Parathyroid adenoma (tissue), 2 donors: ENCODE data around the gene PIGU.

Experiments used
- H2AFZ ChIP-seq: fragments of 300-600 bp; sonication (generic); one replicate; pipeline ENCODE4 v1.7.0; 2017; ENCODE audit warnings: antibody characterized with exemption, mild to moderate bottlenecking
- H3K27ac ChIP-seq: fragments of 300-600 bp; sonication (generic); one replicate; pipeline ENCODE4 v1.7.0; 2017
- H3K27me3 ChIP-seq: fragments of 300-600 bp; sonication (generic); one replicate; pipeline ENCODE4 v1.7.0; 2017; ENCODE audit warnings: low read length; ENCODE audit not compliant: control insufficient read depth, insufficient read depth
- H3K36me3 ChIP-seq: fragments of 300-600 bp; sonication (generic); one replicate; pipeline ENCODE4 v1.7.0; 2017; ENCODE audit warnings: low read length; ENCODE audit not compliant: control insufficient read depth, insufficient read depth
- H3K4me1 ChIP-seq: fragments of 300-600 bp; sonication (generic); one replicate; pipeline ENCODE4 v1.7.0; 2017; ENCODE audit warnings: control low read depth
- H3K4me2 ChIP-seq: fragments of 300-600 bp; sonication (generic); one replicate; pipeline ENCODE4 v1.7.0; 2017; ENCODE audit warnings: low read length
- H3K4me3 ChIP-seq: fragments of 300-600 bp; sonication (generic); one replicate; pipeline ENCODE4 v1.7.0; 2017; ENCODE audit warnings: low read depth, low read length
- H3K79me2 ChIP-seq: fragments of 300-600 bp; sonication (generic); one replicate; pipeline ENCODE4 v1.7.0; 2017; ENCODE audit warnings: control low read depth
- H3K9ac ChIP-seq: fragments of 300-600 bp; sonication (generic); one replicate; pipeline ENCODE4 v1.7.0; 2017; ENCODE audit warnings: mild to moderate bottlenecking
- H3K9me3 ChIP-seq: fragments of 300-600 bp; sonication (generic); one replicate; pipeline ENCODE4 v1.7.0; 2017; ENCODE audit warnings: low read length; ENCODE audit not compliant: control insufficient read depth
- TF ChIP-seq, protein P1 (sequence below): fragments of 300-600 bp; sonication (generic); IDR thresholded peaks from one replicate; pipeline ENCODE4 v1.7.0; 2017; ENCODE audit warnings: antibody characterized with exemption, mild to moderate bottlenecking
- donor health status: primary hyperparathyroidism.

Gene PIGU

DNA sequence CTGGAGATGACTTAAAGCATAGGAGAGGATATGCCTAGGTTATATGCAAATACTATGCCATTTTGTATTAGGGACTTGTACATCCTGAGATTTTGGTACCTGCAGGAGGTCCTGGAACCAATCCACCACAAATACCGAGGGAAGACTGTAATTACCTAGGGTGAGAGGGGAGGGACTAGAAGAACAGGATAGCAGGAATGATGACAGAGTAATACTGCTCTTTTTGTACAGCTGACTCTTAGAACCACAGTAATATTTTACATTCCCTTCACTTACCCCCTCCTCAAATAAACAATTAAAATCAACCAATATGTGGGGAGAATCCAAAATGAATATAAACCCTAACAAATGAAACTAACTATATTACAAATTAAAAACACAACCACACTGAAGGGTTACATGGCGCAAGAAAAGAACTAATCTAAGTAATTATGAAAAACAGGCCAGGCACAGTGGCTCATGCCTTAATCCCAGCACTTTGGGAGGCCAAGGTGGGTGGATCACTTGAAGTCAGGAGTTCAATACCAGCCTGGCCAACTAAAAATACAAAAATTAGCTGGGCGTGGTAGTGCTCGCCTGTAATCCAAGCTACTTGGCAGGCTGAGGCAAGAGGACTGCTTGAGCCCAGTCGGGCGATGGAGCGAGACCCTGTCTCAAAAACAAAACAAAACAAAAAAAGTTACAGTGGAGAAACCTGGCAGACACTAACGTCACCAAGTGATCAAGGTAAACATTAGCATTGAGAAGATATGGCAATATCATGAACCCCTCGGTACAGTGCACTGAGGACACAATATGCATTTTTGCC, 81.3 kb downstream of the PIGU start:
- Histone ChIP-seq H3K27me3 (no peaks in the 10 kb centered on the region), H3K4me1 (no peaks in the 10 kb centered on the region), H3K36me3 (no peaks in the 10 kb centered on the region), H3K27ac (no peak overlapping the region), H3K4me2 (no peak overlapping the region), H3K79me2 (no peaks in the 10 kb centered on the region), H3K9me3 (no peaks in the 10 kb centered on the region), H3K9ac (no peak overlapping the region), H3K4me3 (no peak overlapping the region), H2AFZ (no peak overlapping the region)
- TF ChIP-seq, protein P1, sequence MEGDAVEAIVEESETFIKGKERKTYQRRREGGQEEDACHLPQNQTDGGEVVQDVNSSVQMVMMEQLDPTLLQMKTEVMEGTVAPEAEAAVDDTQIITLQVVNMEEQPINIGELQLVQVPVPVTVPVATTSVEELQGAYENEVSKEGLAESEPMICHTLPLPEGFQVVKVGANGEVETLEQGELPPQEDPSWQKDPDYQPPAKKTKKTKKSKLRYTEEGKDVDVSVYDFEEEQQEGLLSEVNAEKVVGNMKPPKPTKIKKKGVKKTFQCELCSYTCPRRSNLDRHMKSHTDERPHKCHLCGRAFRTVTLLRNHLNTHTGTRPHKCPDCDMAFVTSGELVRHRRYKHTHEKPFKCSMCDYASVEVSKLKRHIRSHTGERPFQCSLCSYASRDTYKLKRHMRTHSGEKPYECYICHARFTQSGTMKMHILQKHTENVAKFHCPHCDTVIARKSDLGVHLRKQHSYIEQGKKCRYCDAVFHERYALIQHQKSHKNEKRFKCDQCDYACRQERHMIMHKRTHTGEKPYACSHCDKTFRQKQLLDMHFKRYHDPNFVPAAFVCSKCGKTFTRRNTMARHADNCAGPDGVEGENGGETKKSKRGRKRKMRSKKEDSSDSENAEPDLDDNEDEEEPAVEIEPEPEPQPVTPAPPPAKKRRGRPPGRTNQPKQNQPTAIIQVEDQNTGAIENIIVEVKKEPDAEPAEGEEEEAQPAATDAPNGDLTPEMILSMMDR: no peak

- no peak overlapping the region for H3K27ac ChIP-seq
- no peak overlapping the region for H3K4me2 ChIP-seq
- no peak overlapping the region for H2AFZ ChIP-seq
- no peaks in the 10 kb centered on the region for H3K79me2 ChIP-seq
- H3K27me3 ChIP-seq: no peaks in the 10 kb centered on the region
- no peaks in the 10 kb centered on the region for H3K4me1 ChIP-seq
- no peak overlapping the region for H3K9ac ChIP-seq
- TF ChIP-seq, protein P1: no peak
- H3K4me3 ChIP-seq: no peak overlapping the region
- no peaks in the 10 kb centered on the region for H3K36me3 ChIP-seq
- H3K9me3 ChIP-seq: no peaks in the 10 kb centered on the region
These were observed 90.3 kb downstream of the PIGU start for GRCh38 chr20:34586488-34587163.

DNA sequence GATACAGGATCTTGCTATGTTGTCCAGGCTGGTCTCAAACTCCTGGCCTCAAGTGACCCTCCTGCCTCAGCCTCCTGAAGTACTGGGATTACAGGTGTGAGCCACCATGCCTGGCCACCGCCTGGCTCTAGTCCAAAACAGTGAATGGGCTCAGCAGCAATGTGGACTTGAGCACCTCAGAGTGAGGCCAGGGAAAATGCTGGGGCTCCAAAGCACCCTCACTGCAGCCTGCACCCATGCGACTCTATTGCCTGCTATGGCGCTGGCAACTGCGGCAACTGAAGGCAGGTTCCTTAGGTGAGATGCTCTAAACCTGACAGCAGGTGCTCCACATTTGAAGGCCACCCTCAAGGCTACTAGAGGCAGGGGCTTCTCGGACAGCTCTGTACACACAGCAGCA, 91.9 kb downstream of the PIGU start:
- TF ChIP-seq, protein P1: no peak
- Histone ChIP-seq H3K27ac (no peak overlapping the region), H3K27me3 (no peaks in the 10 kb centered on the region), H3K4me2 (no peak overlapping the region), H3K79me2 (no peaks in the 10 kb centered on the region), H3K9ac (no peak overlapping the region), H3K36me3 (no peaks in the 10 kb centered on the region), H3K4me1 (no peaks in the 10 kb centered on the region), H3K4me3 (no peak overlapping the region), H3K9me3 (no peaks in the 10 kb centered on the region), H2AFZ (no peak overlapping the region)

DNA sequence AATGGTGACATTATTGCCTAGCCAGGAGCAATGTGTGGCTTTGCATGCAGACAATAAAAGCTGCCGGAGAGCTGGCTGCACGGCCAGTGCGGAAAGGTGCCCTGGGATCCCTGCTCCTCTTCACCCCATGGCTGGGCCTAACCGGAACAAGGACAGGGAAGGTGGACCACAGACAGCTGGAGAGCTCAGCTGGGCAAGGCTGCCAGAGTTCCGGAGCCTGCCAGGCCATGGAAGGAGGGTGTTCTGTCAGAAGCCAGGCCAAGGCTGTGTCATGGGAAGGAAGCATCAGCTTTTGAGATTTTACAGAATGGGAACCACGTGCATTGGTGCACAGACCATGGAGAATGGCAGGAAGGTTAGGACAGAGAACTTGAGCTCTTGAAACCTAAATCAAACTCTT, 93.3 kb downstream of the PIGU start:
- no peak overlapping the region for H3K4me2 ChIP-seq
- H3K4me1 ChIP-seq: no peaks in the 10 kb centered on the region
- no peaks in the 10 kb centered on the region for H3K79me2 ChIP-seq
- no peaks in the 10 kb centered on the region for H3K9me3 ChIP-seq
- TF ChIP-seq, protein P1: no peak
- no peak overlapping the region for H2AFZ ChIP-seq
- no peak overlapping the region for H3K4me3 ChIP-seq
- no peak overlapping the region for H3K9ac ChIP-seq
- no peaks in the 10 kb centered on the region for H3K36me3 ChIP-seq
- no peak overlapping the region for H3K27ac ChIP-seq
- H3K27me3 ChIP-seq: no peaks in the 10 kb centered on the region
